HG03025 (cell line): ENCODE data around the gene C16orf89.
A peak's percentile ranks its signal among the peaks of the same experiment; 100 is the strongest.

Experiments
- ATAC-seq: cut with Tn5 transposase; IDR thresholded peaks from one replicate; pipeline ENCODE4 v1.9.1; 2021; ENCODE audit warnings: mild to moderate bottlenecking, moderate library complexity; ENCODE audit not compliant: unreplicated experiment, low FRiP score

C16orf89 gene

GRCh38 chr16:5033256-5034166 is 32.2 kb downstream of the C16orf89 start, which contains the start of gene NAGPA:
Gene NAGPA (minus strand): TSS chr16:5033935. CDS start chr16:5033914, 21 bp downstream.
- peak; percentile 70 for ATAC-seq

GRCh38 chr16:5032748-5033167 is 33.0 kb downstream of the C16orf89 start:
- no peak for ATAC-seq

GRCh38 chr16:5031601-5032000 is 34.2 kb downstream of the C16orf89 start:
- ATAC-seq, result no peak

GRCh38 chr16:5030251-5030870 is 35.4 kb downstream of the C16orf89 start:
- ATAC-seq, result no peak

GRCh38 chr16:5028950-5029475 is 36.7 kb downstream of the C16orf89 start:
- no peak for ATAC-seq

GRCh38 chr16:5027575-5028235 is 38.1 kb downstream of the C16orf89 start:
- no peak for ATAC-seq

- ATAC-seq, result no peak
These were observed 38.7 kb downstream of the C16orf89 start for GRCh38 chr16:5027086-5027485.

GRCh38 chr16:5026664-5027063 is 39.1 kb downstream of the C16orf89 start:
- no peak for ATAC-seq

GRCh38 chr16:5025171-5025632 is 40.6 kb downstream of the C16orf89 start:
- ATAC-seq, result no peak

- ATAC-seq, result no peak
These were observed 41.1 kb downstream of the C16orf89 start for GRCh38 chr16:5024632-5025031.

- ATAC-seq, result no peak
These were observed 43.2 kb downstream of the C16orf89 start for GRCh38 chr16:5022521-5022920.

GRCh38 chr16:5020551-5020950 is 45.2 kb downstream of the C16orf89 start:
- no peak for ATAC-seq

- ATAC-seq, result no peak
These were observed 46.0 kb downstream of the C16orf89 start for GRCh38 chr16:5019775-5020174.

- no peak for ATAC-seq
These were observed 47.0 kb downstream of the C16orf89 start for GRCh38 chr16:5018793-5019192.

- ATAC-seq, result no peak
These were observed 48.1 kb downstream of the C16orf89 start for GRCh38 chr16:5017678-5017969.

GRCh38 chr16:5016967-5017677 is 48.6 kb downstream of the C16orf89 start:
- ATAC-seq, result no peak

GRCh38 chr16:5015887-5016286 is 49.9 kb downstream of the C16orf89 start:
- ATAC-seq, result no peak

- ATAC-seq, result no peak
These were observed 50.4 kb downstream of the C16orf89 start for GRCh38 chr16:5015351-5015750.

- ATAC-seq, result no peak
These were observed 52.9 kb downstream of the C16orf89 start for GRCh38 chr16:5012887-5013286.

GRCh38 chr16:5011637-5012036 is 54.1 kb downstream of the C16orf89 start:
- no peak for ATAC-seq
